Sciatic nerve (tissue), 2 donors: ENCODE results near the gene ATXN1. TPM values are rescaled to one million over a fixed set of nuclear protein-coding genes. Genes with fewer than 3 reads are reported as not detected.
"Not testable (repeated sequence)": the region's sequence is repeated elsewhere in the genome, so short reads cannot be mapped to it uniquely, and the experiment has no call there.

Experiments
- ATAC-seq: fragments of 200-7000 bp; cut with Tn5 transposase; one replicate; pipeline ENCODE4 v1.9.1; 2020; ENCODE audit warnings: mild to moderate bottlenecking, moderate library complexity
- DNase-seq: peaks from one replicate; pipeline ENCODE4 v3.0.0-alpha.2; 2020; ENCODE audit warnings: low spot score
- intact Hi-C: fragments of 100-400 bp; cut with DNase I; formaldehyde crosslinking; loops from one replicate; pipeline ENCODE4 v1.14.2; 2022
- total RNA-seq: library from RNA; stranded (reverse); fragmentation: NEBNext Ultra II Directional; extraction: Animal tissue kit (Norgen Biotek cat#: 25700); gene quantifications from one replicate; pipeline ENCODE4 v1.2.1, GENCODE V29; 2021
- donor health status: DM: no; HTN: no; CAD: no.
- donor health status: DM: no; HTN: no; CAD: no.

The ATXN1 gene
- total RNA-seq, 1 donor from 2014 or later = 70.0 TPM

- DNase-seq = no peak
- intact Hi-C loops = no loop called here
Measured at GRCh38 chr6:16270178-16270794, 491.0 kb downstream of the ATXN1 start.

GRCh38 chr6:16269442-16270070, 491.7 kb downstream of the ATXN1 start:
- intact Hi-C loops, ATAC-seq, DNase-seq: not testable (repeated sequence)

More at GRCh38 chr6:16270178-16270794, 491.0 kb downstream of the ATXN1 start:
- ATAC-seq = no peak

- ATAC-seq = no peak
- intact Hi-C loops = no loop called here
Measured at GRCh38 chr6:16267428-16268263, 493.6 kb downstream of the ATXN1 start.

GRCh38 chr6:16265351-16266341, 495.6 kb downstream of the ATXN1 start:
- intact Hi-C loops = no loop called here
- no peak for ATAC-seq
- DNase-seq = no peak

More at GRCh38 chr6:16267428-16268263, 493.6 kb downstream of the ATXN1 start:
- no peak for DNase-seq

- ATAC-seq = no peak
- intact Hi-C loops = no loop called here
- DNase-seq = no peak
Measured at GRCh38 chr6:16264785-16265184, 496.5 kb downstream of the ATXN1 start.

- ATAC-seq, DNase-seq, intact Hi-C loops: not testable (repeated sequence)
Measured at GRCh38 chr6:16263464-16264099, 497.7 kb downstream of the ATXN1 start.

- ATAC-seq, intact Hi-C loops, DNase-seq: not testable (repeated sequence)
Measured at GRCh38 chr6:16262773-16263172, 498.5 kb downstream of the ATXN1 start.

GRCh38 chr6:16260602-16261001, 500.7 kb downstream of the ATXN1 start:
- DNase-seq, intact Hi-C loops, ATAC-seq: not testable (repeated sequence)

GRCh38 chr6:16259604-16260003, 501.7 kb downstream of the ATXN1 start:
- intact Hi-C loops, ATAC-seq, DNase-seq: not testable (repeated sequence)

- ATAC-seq (peak; percentile 81), DNase-seq (no peak)
- intact Hi-C loops = no loop called here
Measured at GRCh38 chr6:16258709-16259075, 502.6 kb downstream of the ATXN1 start.

GRCh38 chr6:16257999-16258708, 503.1 kb downstream of the ATXN1 start:
- DNase-seq (no peak), ATAC-seq (peak; percentile 86)
- intact Hi-C loops = no loop called here

GRCh38 chr6:16256781-16257180, 504.5 kb downstream of the ATXN1 start:
- DNase-seq = no peak
- no peak for ATAC-seq
- intact Hi-C loops = no loop called here

GRCh38 chr6:16254535-16254934, 506.7 kb downstream of the ATXN1 start:
- no peak for DNase-seq
- ATAC-seq = no peak
- intact Hi-C loops = no loop called here

- DNase-seq = no peak
- no peak for ATAC-seq
- intact Hi-C loops = no loop called here
Measured at GRCh38 chr6:16253399-16254144, 507.7 kb downstream of the ATXN1 start.

- intact Hi-C loops = no loop called here
- DNase-seq (no peak), ATAC-seq (no peak)
Measured at GRCh38 chr6:16252686-16253299, 508.5 kb downstream of the ATXN1 start.

- no peak for ATAC-seq
- DNase-seq = no peak
- intact Hi-C loops = no loop called here
Measured at GRCh38 chr6:16251706-16252105, 509.6 kb downstream of the ATXN1 start.

GRCh38 chr6:16249971-16250370, 511.3 kb downstream of the ATXN1 start:
- ATAC-seq (peak; percentile 64), DNase-seq (no peak)
- intact Hi-C loops = no loop called here
